ENCODE measurements around the gene TNRC6A. TPM values are rescaled to one million over a fixed set of nuclear protein-coding genes. Genes with fewer than 3 reads are reported as not detected.
A peak's percentile ranks its signal among the peaks of the same experiment; 100 is the strongest.

TNRC6A gene
- total RNA-seq (2014; rRNA removed; shearing (Covaris generic)) (13.1 and 18.1 TPM in 2 replicates), polyA plus RNA-seq (2016; fragmentation: Nextera tagmentation; extraction: Ambion mirVana) (12.5 and 14.2 TPM in 2 replicates)

GRCh38 chr16:24729243-24729950, at the start of gene TNRC6A:
TSS of gene TNRC6A (plus strand) at chr16:24729651. CDS start at chr16:24729842, 191 bp downstream.
- Histone ChIP-seq H3K4me3 (peak within 1 kb of the TSS; percentile 100), H3K27ac (peak within 1 kb of the TSS; percentile 93), H2AFZ (peak within 1 kb of the TSS; percentile 89), H3K9me2 (ENCODE audit: insufficient read depth) (no peaks in the 10 kb centered on the region), H3F3A (ENCODE audit: insufficient read depth) (peaks cover 22% of the 10 kb centered on the region), H3K27me3 (replicated peaks; ENCODE audit: insufficient read depth) (no peaks in the 10 kb centered on the region), H3K9me3 (ENCODE audit: low read depth) (no peaks in the 10 kb centered on the region), H3K4me1 (ENCODE audit: insufficient read depth) (peaks cover 24% of the 10 kb centered on the region), H3K9ac (peak within 1 kb of the TSS; percentile 92), H3K4me2 (ENCODE audit: unreplicated experiment) (peak within 1 kb of the TSS; percentile 98), H4K20me1 (ENCODE audit: insufficient read depth) (no peaks in the 10 kb centered on the region; the same call in 1 of the 2 replicates), H3K79me2 (ENCODE audit: insufficient read depth) (peaks cover 53% of the 10 kb centered on the region), H3K36me3 (ENCODE audit: low read depth) (no peaks in the 10 kb centered on the region; the same call in 1 of the 2 replicates)
- TF ChIP-seq EZH2phosphoT487 (IDR thresholded peaks at IDR 0.05; ENCODE audit: insufficient read depth, low read depth) (no peak), EZH2 (IDR thresholded peaks at IDR 0.05; ENCODE audit: insufficient read depth, poor library complexity, severe bottlenecking) (no peak)
- in situ Hi-C loops (cut with MboI) = no loop called here
- WGBS, 2 experiments (ENCODE audit: low coverage in 1 of 2, low lambda C conversion rate in 2 of 2, missing lambda C conversion rate in 2 of 2) = 2 to 3% methylated on average over 22 to 29 of the region's 78 CpGs
- peak; percentile 96 for DNase-seq

DNA sequence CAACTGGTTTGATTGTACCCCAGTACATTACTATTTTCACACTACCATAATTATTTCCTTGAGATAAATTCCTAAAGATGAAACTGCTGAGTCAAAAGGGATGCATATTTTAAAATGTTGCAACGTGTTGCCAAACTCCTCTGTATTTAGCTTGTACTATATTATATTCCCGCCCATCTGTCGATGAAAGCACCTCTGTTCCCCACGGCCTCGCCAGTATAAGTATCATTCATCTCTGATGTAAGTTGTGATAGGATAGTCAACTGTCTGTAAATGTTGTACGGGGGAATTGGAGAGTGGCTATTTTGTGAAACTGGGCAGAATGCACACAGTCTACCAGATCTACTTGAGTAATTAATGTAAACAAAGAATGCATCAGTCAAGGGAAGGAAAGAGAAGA, 47.7 kb upstream of the TNRC6A start:
- no peak overlapping the region for H3K27ac ChIP-seq
- no peaks in the 10 kb centered on the region for H4K20me1 ChIP-seq (ENCODE audit: insufficient read depth)
- in situ Hi-C loops (cut with MboI) = no loop called here
- no peaks in the 10 kb centered on the region for H3K79me2 ChIP-seq (ENCODE audit: insufficient read depth)
- peaks cover 21% of the 10 kb centered on the region for H3F3A ChIP-seq (ENCODE audit: insufficient read depth)
- peaks cover 13% of the 10 kb centered on the region for H3K4me1 ChIP-seq (ENCODE audit: insufficient read depth)
- no peaks in the 10 kb centered on the region for H3K9me2 ChIP-seq (ENCODE audit: insufficient read depth)
- no peaks in the 10 kb centered on the region for H3K36me3 ChIP-seq (ENCODE audit: low read depth)
- DNase-seq = peak; percentile 56
- no peaks in the 10 kb centered on the region for H3K9me3 ChIP-seq (ENCODE audit: low read depth)
- H2AFZ ChIP-seq = no peak overlapping the region
- H3K27me3 ChIP-seq (replicated peaks; ENCODE audit: insufficient read depth) = no peaks in the 10 kb centered on the region
- H3K4me3 ChIP-seq = no peak overlapping the region
- WGBS, 2 experiments (ENCODE audit: low coverage in 1 of 2, low lambda C conversion rate in 2 of 2, missing lambda C conversion rate in 2 of 2) = 71 to 76% methylated on average over 6 of the region's 6 CpGs
- TF ChIP-seq EZH2phosphoT487 (IDR thresholded peaks at IDR 0.05; ENCODE audit: insufficient read depth, low read depth) = no peak
- TF ChIP-seq EZH2 (IDR thresholded peaks at IDR 0.05; ENCODE audit: insufficient read depth, poor library complexity, severe bottlenecking) = no peak
- H3K9ac ChIP-seq = no peak overlapping the region
- H3K4me2 ChIP-seq (ENCODE audit: unreplicated experiment) = no peak overlapping the region

DNA sequence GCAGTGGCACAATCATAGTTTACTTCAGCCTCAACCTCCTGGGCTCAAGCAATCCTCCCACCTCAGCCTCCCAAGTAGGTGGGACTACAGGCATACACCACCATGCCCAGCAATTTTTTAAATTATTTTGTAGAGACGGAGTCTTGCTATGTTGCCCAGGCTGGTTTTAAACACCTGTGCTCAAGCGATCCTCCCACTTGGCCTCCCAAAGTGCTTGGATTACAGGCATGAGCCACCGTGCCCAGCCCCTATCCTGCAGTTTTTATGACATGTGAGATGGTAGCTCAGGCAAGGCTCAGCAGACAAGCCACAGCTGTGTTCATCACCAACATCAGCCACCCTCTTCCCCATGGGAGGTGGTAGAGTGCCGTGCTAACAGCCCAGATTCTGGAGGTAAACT, 46.2 kb upstream of the TNRC6A start:
- Histone ChIP-seq H3K27ac (no peak overlapping the region), H3K4me2 (ENCODE audit: unreplicated experiment) (no peak overlapping the region), H3K9ac (no peak overlapping the region), H3K27me3 (replicated peaks; ENCODE audit: insufficient read depth) (no peaks in the 10 kb centered on the region), H3K9me3 (ENCODE audit: low read depth) (no peaks in the 10 kb centered on the region), H3K4me1 (ENCODE audit: insufficient read depth) (peaks cover 13% of the 10 kb centered on the region), H3K79me2 (ENCODE audit: insufficient read depth) (no peaks in the 10 kb centered on the region), H4K20me1 (ENCODE audit: insufficient read depth) (no peaks in the 10 kb centered on the region), H3K4me3 (no peak overlapping the region), H3F3A (ENCODE audit: insufficient read depth) (peaks cover 22% of the 10 kb centered on the region), H2AFZ (no peak overlapping the region), H3K9me2 (ENCODE audit: insufficient read depth) (no peaks in the 10 kb centered on the region), H3K36me3 (ENCODE audit: low read depth) (no peaks in the 10 kb centered on the region)
- 94 to 96% methylated on average over 4 of the region's 4 CpGs for WGBS, 2 experiments (ENCODE audit: low coverage in 1 of 2, low lambda C conversion rate in 2 of 2, missing lambda C conversion rate in 2 of 2)
- TF ChIP-seq EZH2phosphoT487 (IDR thresholded peaks at IDR 0.05; ENCODE audit: insufficient read depth, low read depth) (no peak), EZH2 (IDR thresholded peaks at IDR 0.05; ENCODE audit: insufficient read depth, poor library complexity, severe bottlenecking) (no peak)
- in situ Hi-C loops (cut with MboI) = no loop called here
- no peak for DNase-seq

DNA sequence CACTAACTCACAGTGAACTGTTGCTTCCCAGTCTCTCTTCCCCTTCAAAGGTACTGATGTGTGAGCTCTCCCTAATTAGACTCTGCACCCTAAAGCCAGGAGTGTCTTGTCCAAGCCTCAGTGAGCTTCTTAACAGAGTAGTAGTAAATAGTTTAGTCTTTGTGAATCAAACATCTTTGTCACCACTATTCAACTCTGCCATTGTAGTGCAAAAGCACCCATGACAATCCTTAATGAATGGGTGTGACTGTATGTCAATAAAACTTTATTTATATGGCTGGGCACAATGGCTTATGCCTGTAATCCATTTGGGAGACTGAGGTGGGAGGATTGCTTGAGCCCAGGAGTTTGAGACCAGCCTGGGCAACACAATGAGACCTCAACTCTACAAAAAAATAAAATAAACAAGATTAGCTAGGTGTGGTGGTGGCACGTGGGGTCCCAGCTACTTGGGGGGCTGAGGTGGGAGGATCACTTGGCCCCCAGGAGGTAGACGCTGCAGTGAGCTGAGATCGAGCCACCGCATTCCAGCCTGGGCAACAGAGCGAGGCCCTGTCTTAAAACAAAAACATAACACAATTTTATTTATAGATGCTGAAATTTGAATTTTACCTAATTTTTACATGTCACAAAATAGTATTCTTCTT, 45.5 kb upstream of the TNRC6A start:
- DNase-seq = no peak
- TF ChIP-seq EZH2 (IDR thresholded peaks at IDR 0.05; ENCODE audit: insufficient read depth, poor library complexity, severe bottlenecking) (no peak), EZH2phosphoT487 (IDR thresholded peaks at IDR 0.05; ENCODE audit: insufficient read depth, low read depth) (no peak)
- in situ Hi-C loops (cut with MboI) = no loop called here

More for the DNA sequence above, 45.5 kb upstream of the TNRC6A start:
- Histone ChIP-seq H3K9me2 (ENCODE audit: insufficient read depth) (no peaks in the 10 kb centered on the region), H3K27ac (no peak overlapping the region), H3K36me3 (ENCODE audit: low read depth) (no peaks in the 10 kb centered on the region), H3K9me3 (ENCODE audit: low read depth) (no peaks in the 10 kb centered on the region), H3K4me2 (ENCODE audit: unreplicated experiment) (no peak overlapping the region), H3K79me2 (ENCODE audit: insufficient read depth) (no peaks in the 10 kb centered on the region), H4K20me1 (ENCODE audit: insufficient read depth) (no peaks in the 10 kb centered on the region), H3K27me3 (replicated peaks; ENCODE audit: insufficient read depth) (no peaks in the 10 kb centered on the region), H3K9ac (no peak overlapping the region), H3K4me1 (ENCODE audit: insufficient read depth) (peaks cover 13% of the 10 kb centered on the region), H3K4me3 (no peak overlapping the region), H2AFZ (no peak overlapping the region), H3F3A (ENCODE audit: insufficient read depth) (peaks cover 22% of the 10 kb centered on the region)
- 81 to 86% methylated on average over 5 of the region's 5 CpGs for WGBS, 2 experiments (ENCODE audit: low coverage in 1 of 2, low lambda C conversion rate in 2 of 2, missing lambda C conversion rate in 2 of 2)
